Small intestine (tissue), 7 donors: Measurements from ENCODE around the gene STOML2. TPM values are rescaled to one million over a fixed set of nuclear protein-coding genes. Genes with fewer than 3 reads are reported as not detected.
A peak's percentile ranks its signal among the peaks of the same experiment; 100 is the strongest.

ENCODE experiments used
- DNase-seq, 2 donors: peaks; one replicate each; pipeline versions ENCODE4 v3.0.0 to v3.0.0-alpha.2; 2013
- FAIRE-seq: peaks from 2 replicates; lab custom pipeline; 2012; peaks lifted over from hg19 to GRCh38; lab: Jason Lieb, UNC
- H3K27ac ChIP-seq, 3 donors: one replicate each; pipeline ENCODE4 v1.5.1; 2013; ENCODE audit warnings: low read length in 2 of 3, mild to moderate bottlenecking in 2 of 3, control low read depth in 1 of 3, inconsistent platforms in 1 of 3, low read depth in 1 of 3, moderate library complexity in 1 of 3
- H3K27me3 ChIP-seq, 3 donors: one replicate each; pipeline ENCODE4 v1.6.1; 2013; ENCODE audit warnings: low read length in 3 of 3, inconsistent platforms in 1 of 3; ENCODE audit not compliant: control insufficient read depth in 3 of 3, insufficient read depth in 3 of 3
- H3K36me3 ChIP-seq, 3 donors: one replicate each; pipeline ENCODE4 v1.6.1; 2013; ENCODE audit warnings: low read length in 3 of 3, inconsistent platforms in 1 of 3, low read depth in 1 of 3, mild to moderate bottlenecking in 1 of 3, moderate library complexity in 1 of 3; ENCODE audit not compliant: control insufficient read depth in 3 of 3, insufficient read depth in 2 of 3
- H3K4me1 ChIP-seq, 3 donors: one replicate each; pipeline ENCODE4 v1.6.1; 2013; ENCODE audit warnings: low read length in 2 of 3, inconsistent platforms in 1 of 3, low read depth in 1 of 3, mild to moderate bottlenecking in 1 of 3, moderate library complexity in 1 of 3; ENCODE audit not compliant: control insufficient read depth in 3 of 3, insufficient read depth in 2 of 3
- H3K4me3 ChIP-seq, 3 donors: one replicate each; pipeline ENCODE4 v1.5.1; 2013; ENCODE audit warnings: low read length in 3 of 3, control low read depth in 1 of 3, inconsistent platforms in 1 of 3, low read depth in 1 of 3, mild to moderate bottlenecking in 1 of 3, moderate library complexity in 1 of 3
- H3K9me3 ChIP-seq, 2 donors: one replicate each; pipeline ENCODE4 v1.6.1; 2013; ENCODE audit warnings: low read depth in 1 of 2, low read length in 1 of 2; ENCODE audit not compliant: control insufficient read depth in 2 of 2, insufficient read depth in 1 of 2
- WGBS, 3 donors: extraction: QIAGEN DNeasy Blood & Tissue Kit; methylation state at CpG; one replicate each; pipeline ENCODE4 v1.1.7; 2013; 5-methylcytosine and 5-hydroxymethylcytosine counted together
- polyA plus RNA-seq, 4 donors: library from polyadenylated mRNA; stranded (reverse) in 3 of 4; unstranded in 1 of 4; fragments of 200-250 nt in 3 of 4; fragments of 120-200 nt in 1 of 4; gene quantifications; one replicate each; pipeline versions ENCODE4 v1.2.1 to v1.2.3, GENCODE V29; 2013
- donor health status: healthy with polysubstance abuse.
- donor health status: control.
- donor health status: control.
- donor health status: Bipolar disorder and iron deficiency.
- donor health status: healthy.

Gene STOML2
- polyA plus RNA-seq, 4 donors, result 123 to 160 (median 129) TPM

DNA sequence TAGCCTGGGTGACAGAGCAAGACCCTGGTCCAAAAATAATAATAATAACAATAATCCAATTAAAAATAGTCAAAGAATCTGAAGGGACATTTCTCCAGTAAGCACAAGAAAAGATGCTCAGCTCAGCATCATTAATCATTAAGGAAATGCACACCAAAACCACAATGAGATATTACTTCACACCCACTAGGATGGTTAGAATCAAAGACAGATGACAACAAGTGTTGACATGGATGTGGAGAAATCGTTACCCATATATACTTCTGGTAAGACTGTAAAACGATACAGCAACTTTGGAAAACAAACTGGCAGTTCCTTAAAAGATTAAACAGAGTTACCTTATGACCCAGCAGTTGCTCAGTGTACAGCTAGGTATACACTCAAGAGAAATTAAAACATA, 17.9 kb downstream of the STOML2 start:
- H3K27ac ChIP-seq, result no peak overlapping the region
- 75 to 90% (median 88%) methylated on average over 2 of the region's 2 CpGs for WGBS, 3 donors
- H3K27me3 ChIP-seq, result no peaks in the 10 kb centered on the region
- DNase-seq (no peak), FAIRE-seq (no peak)
- no peaks in the 10 kb centered on the region for H3K9me3 ChIP-seq
- H3K4me1 ChIP-seq, result no peaks in the 10 kb centered on the region
- H3K36me3 ChIP-seq, result peaks cover 3 to 29% (median 11%) of the 10 kb centered on the region in 3 donors
- H3K4me3 ChIP-seq, result no peak overlapping the region

DNA sequence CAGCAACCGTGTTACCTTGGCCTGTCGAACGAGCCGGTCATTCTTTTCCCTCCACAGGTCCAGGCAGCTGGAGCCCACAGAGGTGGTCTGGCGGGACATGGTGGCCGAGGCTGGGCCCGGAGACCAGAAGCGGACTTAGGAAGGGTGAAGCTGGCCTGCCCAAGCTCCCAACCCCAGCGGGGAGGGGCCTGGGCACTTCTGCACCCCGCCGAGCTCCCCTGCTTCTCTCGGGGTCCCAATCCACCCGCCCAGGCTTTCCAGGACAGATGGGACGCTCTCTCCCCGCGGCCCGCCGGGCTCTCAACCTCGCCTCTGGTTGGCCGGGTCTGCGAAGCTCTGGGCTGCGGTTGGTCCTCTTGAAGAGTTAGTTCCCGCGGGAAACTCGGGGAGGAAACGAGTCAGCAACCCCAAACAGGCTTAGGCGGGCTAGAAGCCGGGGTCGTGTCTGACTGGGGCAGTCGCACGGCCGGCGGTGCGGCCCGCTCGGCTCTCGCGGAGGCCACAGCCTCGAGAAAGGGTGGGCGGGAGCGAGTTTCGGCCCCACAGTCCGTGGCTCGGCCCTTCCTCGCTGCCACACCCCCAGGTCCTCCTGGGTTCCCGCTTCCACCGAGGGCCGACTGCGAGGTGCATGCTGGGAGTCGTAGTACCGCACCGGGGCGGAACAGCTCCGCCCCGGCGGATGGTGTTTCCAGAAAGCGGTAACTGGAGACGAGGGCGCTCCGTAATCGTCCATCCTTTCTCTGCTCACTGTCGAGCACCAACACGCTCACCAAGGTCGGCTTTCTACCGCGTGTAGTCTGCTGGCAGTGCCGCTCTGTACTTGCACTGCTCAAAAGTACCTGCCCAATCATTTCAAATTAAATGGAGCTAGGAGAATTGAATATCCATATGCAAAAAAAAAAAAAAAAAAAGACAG, 23.2 kb downstream of the STOML2 start, which contains the start of gene FANCG:
TSS of gene FANCG (minus strand) at position 517 of the 916 bp plus-strand sequence. CDS start at position 99, 418 bp downstream.
- H3K27me3 ChIP-seq, result no peaks in the 10 kb centered on the region
- peak within 1 kb of the TSS; percentile 71 to 95 (median 83) for H3K4me3 ChIP-seq
- H3K27ac ChIP-seq, result peak within 1 kb of the TSS in 2 of 3 donors; percentile 79 to 90
- H3K9me3 ChIP-seq, result no peaks in the 10 kb centered on the region
- DNase-seq, result peak; percentile 92 to 97
- FAIRE-seq, result no peak
- 0% methylated on average over 57 to 67 of the region's 67 CpGs for WGBS, 3 donors
- peaks cover 0 to 12% (median 0%) of the 10 kb centered on the region in 3 donors for H3K4me1 ChIP-seq
- H3K36me3 ChIP-seq, result peaks cover 0 to 28% (median 0%) of the 10 kb centered on the region in 3 donors

DNA sequence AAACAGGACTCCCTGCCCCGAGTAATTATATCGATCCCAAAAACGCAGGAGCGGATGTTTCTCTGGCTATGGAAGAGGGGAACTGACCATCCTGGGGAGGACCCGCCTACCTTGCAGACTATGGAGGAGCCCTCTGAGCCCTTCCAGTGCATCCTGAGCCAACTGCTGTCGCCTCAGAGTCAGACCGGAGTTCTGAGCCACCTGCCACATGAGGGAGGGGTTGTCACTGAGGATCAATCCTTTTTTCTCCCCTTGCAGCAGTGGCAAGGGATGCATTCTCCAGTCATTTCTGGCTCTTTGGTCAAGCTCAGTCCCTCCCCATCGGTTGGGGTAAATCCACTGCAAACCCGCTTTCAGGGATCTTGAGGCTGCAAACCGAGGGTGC, 23.9 kb downstream of the STOML2 start:
- Histone ChIP-seq H3K4me1 (peaks cover 0 to 12% (median 0%) of the 10 kb centered on the region in 3 donors), H3K4me3 (peak overlapping the region; percentile 71 to 95 (median 83)), H3K9me3 (no peaks in the 10 kb centered on the region), H3K27ac (peak overlapping the region in 2 of 3 donors; percentile 79 to 90), H3K27me3 (no peaks in the 10 kb centered on the region), H3K36me3 (peaks cover 0 to 35% (median 0%) of the 10 kb centered on the region in 3 donors)
- peak in 1 of 2 donors; percentile 11 for DNase-seq
- 2 to 4% (median 4%) methylated on average over 9 to 10 of the region's 10 CpGs for WGBS, 3 donors
- no peak for FAIRE-seq

DNA sequence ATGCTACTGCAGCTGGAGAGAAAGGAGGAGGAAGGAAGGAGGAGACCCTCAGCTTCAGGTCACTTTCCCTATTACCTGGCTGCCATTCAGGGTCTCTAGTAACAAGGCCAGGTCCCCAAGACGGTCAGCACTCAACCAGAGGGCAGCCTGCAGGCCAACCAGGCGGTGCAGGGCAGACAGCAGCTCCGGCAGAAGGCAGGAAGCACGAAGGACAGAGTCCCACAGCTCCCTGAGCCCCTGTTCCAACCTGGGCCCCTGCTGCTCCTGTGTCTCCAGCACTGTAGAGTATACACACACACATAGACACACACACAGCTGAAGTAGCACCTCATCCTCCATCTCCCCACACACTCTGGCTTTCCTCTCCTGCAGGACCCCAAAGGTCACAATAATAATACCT, 24.9 kb downstream of the STOML2 start:
- DNase-seq, result no peak
- Histone ChIP-seq H3K9me3 (no peaks in the 10 kb centered on the region), H3K36me3 (peaks cover 0 to 38% (median 0%) of the 10 kb centered on the region in 3 donors), H3K4me3 (no peak overlapping the region), H3K4me1 (peaks cover 0 to 12% (median 0%) of the 10 kb centered on the region in 3 donors), H3K27ac (no peak overlapping the region), H3K27me3 (no peaks in the 10 kb centered on the region)
- no peak for FAIRE-seq
- 70 to 78% (median 71%) methylated on average over 4 of the region's 4 CpGs for WGBS, 3 donors

DNA sequence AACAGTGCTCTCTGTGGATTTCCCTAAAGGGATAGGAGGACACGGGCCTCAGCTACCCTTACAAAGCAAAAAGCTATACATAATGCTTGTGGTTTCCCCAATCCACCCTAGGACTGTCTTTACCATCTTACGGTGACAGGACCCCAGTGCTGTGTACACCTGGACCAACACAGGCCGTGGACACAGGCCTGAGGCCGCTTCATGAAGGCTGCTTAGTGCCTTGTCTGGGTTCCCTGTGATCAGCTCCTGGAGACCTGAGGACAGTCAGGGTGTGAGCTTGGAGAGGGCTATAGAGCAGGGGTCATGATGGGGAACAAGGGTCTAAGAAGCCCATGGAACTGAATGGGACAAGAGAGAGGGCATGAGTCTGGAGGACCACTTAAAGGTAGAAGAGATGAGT, 26.1 kb downstream of the STOML2 start:
- no peak for DNase-seq
- H3K4me1 ChIP-seq, result peaks cover 0 to 12% (median 0%) of the 10 kb centered on the region in 3 donors
- H3K9me3 ChIP-seq, result no peaks in the 10 kb centered on the region
- H3K36me3 ChIP-seq, result peaks cover 0 to 38% (median 0%) of the 10 kb centered on the region in 3 donors
- H3K4me3 ChIP-seq, result no peak overlapping the region
- no peaks in the 10 kb centered on the region for H3K27me3 ChIP-seq
- FAIRE-seq, result no peak
- WGBS, 3 donors, result 94 to 96% (median 96%) methylated on average over 4 of the region's 4 CpGs
- no peak overlapping the region for H3K27ac ChIP-seq

DNA sequence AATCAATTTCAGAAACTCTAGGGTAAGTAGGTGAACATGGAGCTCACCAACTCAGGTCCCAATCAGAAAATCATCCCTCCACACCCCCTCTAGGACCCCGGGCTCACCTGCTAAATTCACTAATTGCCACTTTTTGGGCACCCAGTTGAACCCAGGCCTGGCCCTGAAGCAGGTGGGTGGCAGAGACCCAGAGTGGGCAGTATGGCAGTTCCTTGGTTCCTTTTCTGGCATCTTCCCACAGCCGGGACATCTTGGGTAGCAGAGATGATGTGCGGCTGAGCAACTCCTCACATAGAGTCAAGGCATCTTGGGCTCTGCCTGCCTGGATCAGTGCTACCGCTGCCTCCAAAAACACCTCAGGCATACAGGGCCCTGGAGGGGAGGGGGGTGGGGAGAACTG, 27.6 kb downstream of the STOML2 start:
- no peak overlapping the region for H3K4me3 ChIP-seq
- peaks cover 0 to 12% (median 0%) of the 10 kb centered on the region in 3 donors for H3K4me1 ChIP-seq
- H3K9me3 ChIP-seq, result no peaks in the 10 kb centered on the region
- no peak for DNase-seq
- no peak for FAIRE-seq
- no peak overlapping the region for H3K27ac ChIP-seq
- 95 to 98% (median 97%) methylated on average over 4 of the region's 4 CpGs for WGBS, 3 donors
- H3K27me3 ChIP-seq, result no peaks in the 10 kb centered on the region
- peaks cover 0 to 38% (median 0%) of the 10 kb centered on the region in 3 donors for H3K36me3 ChIP-seq

DNA sequence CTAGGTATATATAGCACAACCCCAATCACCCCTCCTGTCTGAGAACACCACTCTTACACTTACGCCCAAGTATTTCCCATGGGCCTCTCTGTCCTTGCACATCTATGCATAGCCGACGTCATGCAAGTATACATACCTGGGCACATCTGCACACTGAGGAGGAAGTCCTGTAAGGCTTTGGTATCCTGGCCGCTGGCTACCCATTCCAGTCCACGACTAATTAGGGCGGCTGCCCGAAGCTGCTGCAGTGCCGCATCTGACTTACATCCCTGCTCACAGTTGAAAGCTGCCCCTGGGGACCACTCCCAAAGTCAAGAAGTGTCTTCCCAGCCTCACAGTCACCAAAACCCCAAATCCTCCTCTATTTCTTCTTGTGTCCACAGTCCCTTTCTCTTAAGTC, 28.1 kb downstream of the STOML2 start:
- FAIRE-seq, result no peak

DNA sequence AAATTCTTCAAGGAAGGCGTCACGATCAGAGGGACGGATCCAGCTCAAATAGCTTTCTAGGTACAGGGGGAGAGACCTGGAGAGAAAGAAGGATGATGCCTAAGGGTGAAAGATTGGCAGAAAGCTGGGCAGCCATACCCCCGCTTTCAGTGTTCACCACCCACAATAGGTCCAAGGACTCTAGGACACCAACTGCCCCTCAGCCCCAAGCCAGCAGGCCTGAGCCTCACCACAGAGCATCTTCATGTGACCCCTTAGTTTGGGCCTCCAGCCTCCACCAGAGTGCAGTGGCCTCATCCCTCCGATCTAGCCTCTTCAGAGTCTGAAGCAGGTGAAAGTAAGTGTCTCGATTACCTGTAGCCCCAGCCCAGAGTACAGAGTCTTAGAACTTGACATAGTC, 28.8 kb downstream of the STOML2 start:
- FAIRE-seq, result no peak
- WGBS, 3 donors, result 97 to 100% (median 98%) methylated on average over 6 of the region's 6 CpGs

More for the DNA sequence above, 28.1 kb downstream of the STOML2 start:
- H3K9me3 ChIP-seq, result no peaks in the 10 kb centered on the region
- no peak overlapping the region for H3K27ac ChIP-seq
- no peak overlapping the region for H3K4me3 ChIP-seq
- no peak for DNase-seq
- WGBS, 3 donors, result 92 to 99% (median 97%) methylated on average over 8 of the region's 8 CpGs
- no peaks in the 10 kb centered on the region for H3K27me3 ChIP-seq
- H3K4me1 ChIP-seq, result peaks cover 0 to 16% (median 3%) of the 10 kb centered on the region in 3 donors
- peaks cover 0 to 38% (median 0%) of the 10 kb centered on the region in 3 donors for H3K36me3 ChIP-seq

More for the DNA sequence above, 28.8 kb downstream of the STOML2 start:
- Histone ChIP-seq H3K27me3 (no peaks in the 10 kb centered on the region), H3K4me3 (no peak overlapping the region), H3K27ac (no peak overlapping the region), H3K4me1 (peaks cover under 1 to 19% (median 3%) of the 10 kb centered on the region in 3 donors), H3K36me3 (peaks cover 0 to 38% (median 0%) of the 10 kb centered on the region in 3 donors), H3K9me3 (no peaks in the 10 kb centered on the region)
- no peak for DNase-seq
